Activated naive CD8-positive, alpha-beta T cell treated with anti-CD3 and anti-CD28 coated beads, Interleukin-2, amount 10 ng/mL, durations not matched to agents 7 days and 5 days (primary cell): ENCODE results near the gene LPA. TPM values are rescaled to one million over a fixed set of nuclear protein-coding genes. Genes with fewer than 3 reads are reported as not detected.

Experiments used
- ATAC-seq: fragments of 150-1000 bp; cut with Tn5 transposase; one replicate; pipeline ENCODE4 v1.10.0; 2021; ENCODE audit warnings: low read depth, moderate library complexity
- POLR2A ChIA-PET: fragments of 350-600 bp; sonication (Branson Sonifier 250); formaldehyde crosslinking; loops from one replicate; lab custom pipeline; 2021; ENCODE audit warnings: antibody characterized with exemption; lab: Charles Lee
- DNase-seq: peaks from one replicate; pipeline ENCODE4 v3.0.0; 2021
- H3K27ac Mint-ChIP-seq: one replicate; pipeline ENCODE4 v1.8.0; 2022; ENCODE audit warnings: mild to moderate bottlenecking, mixed read lengths
- H3K27me3 Mint-ChIP-seq: one replicate; pipeline ENCODE4 v1.8.0; 2022; ENCODE audit warnings: mild to moderate bottlenecking, moderate library complexity, mixed read lengths
- H3K36me3 Mint-ChIP-seq: one replicate; pipeline ENCODE4 v1.8.0; 2021; ENCODE audit warnings: mild to moderate bottlenecking, mixed read lengths
- H3K4me1 Mint-ChIP-seq: one replicate; pipeline ENCODE4 v1.8.0; 2021; ENCODE audit warnings: mixed read lengths
- H3K4me3 Mint-ChIP-seq: one replicate; pipeline ENCODE4 v1.8.0; 2022; ENCODE audit warnings: mild to moderate bottlenecking, moderate library complexity, mixed read lengths
- H3K9me3 Mint-ChIP-seq: one replicate; pipeline ENCODE4 v1.8.0; 2021; ENCODE audit warnings: mixed read lengths
- total RNA-seq, 2 experiments: library from RNA; stranded (reverse); gene quantifications; one replicate each; pipeline ENCODE4 v1.2.3, GENCODE V29; 2021

Gene LPA
- total RNA-seq, 2 experiments from 2014 or later: not detected

DNA sequence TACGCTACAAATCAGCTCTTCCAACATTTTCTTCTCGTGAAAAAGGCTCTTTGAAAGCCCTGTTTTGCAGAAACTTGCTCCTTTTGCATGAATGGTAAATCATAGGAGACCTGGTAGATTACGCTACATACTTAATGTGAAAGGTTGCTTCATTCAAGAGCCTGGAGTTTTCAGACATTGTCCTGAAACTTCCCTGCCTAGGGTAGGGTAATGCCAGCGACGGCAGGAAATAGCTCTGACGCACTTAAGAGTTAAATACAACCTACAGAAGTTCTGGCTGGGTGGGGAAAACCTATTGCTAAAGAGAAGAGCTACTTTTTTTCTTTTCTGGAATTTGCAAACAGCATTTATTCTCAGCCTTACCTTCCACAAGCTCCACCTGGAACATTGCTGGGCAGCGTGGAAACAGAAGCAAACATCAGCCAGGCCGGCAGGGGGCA, 144.5 kb downstream of the LPA start:
- Mint-ChIP-seq H3K27me3 (peaks cover 44% of the 10 kb centered on the region), H3K27ac (peak overlapping the region; percentile 90), H3K9me3 (no peaks in the 10 kb centered on the region), H3K4me3 (peak overlapping the region; percentile 93), H3K4me1 (peaks cover 16% of the 10 kb centered on the region), H3K36me3 (no peaks in the 10 kb centered on the region)
- POLR2A ChIA-PET: interaction anchor here (0.9 kb wide), 1 partner anchor 56 kb away, joined by 9 read pairs; no protein-coding TSS in a partner anchor
- ATAC-seq: peak; percentile 65
- DNase-seq: no peak

DNA sequence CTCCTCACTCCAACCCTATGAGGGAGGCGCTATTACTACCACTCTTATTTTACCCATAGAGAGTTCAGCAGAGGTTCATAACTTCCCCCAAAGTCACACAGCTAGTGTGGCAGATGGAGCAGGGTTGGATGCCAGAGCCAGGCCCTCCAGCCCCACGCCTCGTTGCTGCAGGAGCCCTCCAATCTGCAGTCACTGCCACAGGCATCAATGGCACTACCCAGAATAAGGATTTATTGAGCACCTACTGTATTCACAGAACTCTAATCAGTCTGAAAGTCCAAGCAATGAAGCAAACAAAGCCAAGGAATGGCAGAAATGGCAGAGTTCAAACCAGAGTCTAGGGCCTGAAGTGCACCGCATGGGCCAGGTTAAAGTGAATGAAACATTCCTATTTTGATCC, 144.9 kb downstream of the LPA start:
- H3K4me1 Mint-ChIP-seq: peaks cover 16% of the 10 kb centered on the region
- H3K27ac Mint-ChIP-seq: no peak overlapping the region
- H3K27me3 Mint-ChIP-seq: peaks cover 43% of the 10 kb centered on the region
- peak overlapping the region; percentile 93 for H3K4me3 Mint-ChIP-seq
- peaks cover 2% of the 10 kb centered on the region for H3K9me3 Mint-ChIP-seq
- no peak for DNase-seq
- no peak for ATAC-seq
- POLR2A ChIA-PET: interaction anchor here (0.9 kb wide), 1 partner anchor 55 kb away, joined by 9 read pairs; no protein-coding TSS in a partner anchor
- H3K36me3 Mint-ChIP-seq: no peaks in the 10 kb centered on the region

DNA sequence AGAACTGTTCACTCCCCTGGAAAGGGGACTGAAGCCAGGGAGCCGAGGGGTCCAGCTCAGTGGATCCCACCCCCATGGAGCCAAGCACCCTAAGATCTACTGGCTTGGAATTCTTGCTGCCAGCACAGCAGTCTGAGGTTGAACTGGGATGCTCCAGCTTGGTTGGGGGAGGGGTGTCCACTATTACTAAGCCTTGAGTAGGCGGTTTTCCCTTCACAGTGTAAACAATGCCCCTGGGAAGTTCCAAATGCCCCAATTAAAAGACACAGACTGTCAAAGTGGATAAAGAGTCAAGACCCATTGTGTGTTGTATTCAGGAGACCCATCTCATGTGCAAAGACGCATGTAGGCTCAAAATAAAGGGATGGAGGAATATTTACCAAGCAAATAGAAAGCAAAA, 150.2 kb downstream of the LPA start:
- H3K4me3 Mint-ChIP-seq: no peak overlapping the region
- peaks cover 2% of the 10 kb centered on the region for H3K9me3 Mint-ChIP-seq
- ATAC-seq: no peak
- POLR2A ChIA-PET: no interaction called here
- no peak for DNase-seq
- H3K27me3 Mint-ChIP-seq: peaks cover 53% of the 10 kb centered on the region
- H3K4me1 Mint-ChIP-seq: peaks cover 1% of the 10 kb centered on the region
- H3K36me3 Mint-ChIP-seq: no peaks in the 10 kb centered on the region
- H3K27ac Mint-ChIP-seq: no peak overlapping the region

- Mint-ChIP-seq H3K27me3 (peaks cover 33% of the 10 kb centered on the region), H3K27ac (no peak overlapping the region), H3K4me3 (no peak overlapping the region), H3K4me1 (peaks cover 3% of the 10 kb centered on the region), H3K9me3 (peaks cover 2% of the 10 kb centered on the region), H3K36me3 (no peaks in the 10 kb centered on the region)
- DNase-seq (no peak), ATAC-seq (no peak)
- POLR2A ChIA-PET: no interaction called here
These were observed 153.0 kb downstream of the LPA start for GRCh38 chr6:160510976-160511617.

- H3K9me3 Mint-ChIP-seq: peaks cover 2% of the 10 kb centered on the region
- H3K4me3 Mint-ChIP-seq: no peak overlapping the region
- no peak for DNase-seq
- no peak overlapping the region for H3K27ac Mint-ChIP-seq
- no peak for ATAC-seq
- H3K36me3 Mint-ChIP-seq: no peaks in the 10 kb centered on the region
- peaks cover 26% of the 10 kb centered on the region for H3K27me3 Mint-ChIP-seq
- POLR2A ChIA-PET: no interaction called here
- peaks cover 3% of the 10 kb centered on the region for H3K4me1 Mint-ChIP-seq
These were observed 153.9 kb downstream of the LPA start for GRCh38 chr6:160510199-160510598.

DNA sequence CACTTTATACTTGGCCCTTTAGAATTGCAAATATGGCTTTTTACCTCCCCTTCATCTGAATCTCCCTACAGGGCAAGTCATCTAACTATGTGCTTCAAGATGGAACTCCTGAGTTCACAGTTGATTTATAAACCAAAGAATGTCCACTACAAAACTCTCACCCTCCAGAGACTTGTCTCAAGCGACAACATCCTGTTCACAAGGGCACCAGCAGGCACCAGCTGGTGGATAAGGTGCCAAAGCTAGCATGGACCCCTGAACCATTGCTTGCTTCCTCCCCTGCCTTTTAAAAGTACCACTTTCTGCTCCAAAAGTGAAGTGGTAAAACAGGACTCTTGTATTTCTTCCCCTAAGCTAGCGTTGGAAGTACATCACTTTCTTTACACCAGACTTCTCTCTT, 154.5 kb downstream of the LPA start:
- Mint-ChIP-seq H3K27me3 (peaks cover 20% of the 10 kb centered on the region), H3K4me3 (no peak overlapping the region), H3K4me1 (peaks cover 3% of the 10 kb centered on the region), H3K9me3 (peaks cover 3% of the 10 kb centered on the region), H3K27ac (no peak overlapping the region), H3K36me3 (no peaks in the 10 kb centered on the region)
- DNase-seq (no peak), ATAC-seq (no peak)
- POLR2A ChIA-PET: no interaction called here

- POLR2A ChIA-PET: no interaction called here
- Mint-ChIP-seq H3K27ac (no peak overlapping the region), H3K4me1 (peaks cover 3% of the 10 kb centered on the region), H3K36me3 (no peaks in the 10 kb centered on the region), H3K27me3 (peaks cover 15% of the 10 kb centered on the region), H3K4me3 (no peak overlapping the region), H3K9me3 (peaks cover 5% of the 10 kb centered on the region)
- DNase-seq (no peak), ATAC-seq (no peak)
These were observed 155.5 kb downstream of the LPA start for GRCh38 chr6:160508599-160508998.

GRCh38 chr6:160507420-160507819, 156.7 kb downstream of the LPA start:
- H3K27ac Mint-ChIP-seq: no peak overlapping the region
- H3K36me3 Mint-ChIP-seq: no peaks in the 10 kb centered on the region
- H3K4me3 Mint-ChIP-seq: no peak overlapping the region
- DNase-seq (no peak), ATAC-seq (no peak)
- peaks cover 5% of the 10 kb centered on the region for H3K9me3 Mint-ChIP-seq
- POLR2A ChIA-PET: interaction anchor here (0.6 kb wide), 1 partner anchor 160 kb away, joined by 3 read pairs; no protein-coding TSS in a partner anchor
- H3K27me3 Mint-ChIP-seq: peaks cover 10% of the 10 kb centered on the region
- peaks cover 3% of the 10 kb centered on the region for H3K4me1 Mint-ChIP-seq

GRCh38 chr6:160505970-160506369, 158.1 kb downstream of the LPA start:
- ATAC-seq (no peak), DNase-seq (no peak)
- peaks cover 8% of the 10 kb centered on the region for H3K9me3 Mint-ChIP-seq
- POLR2A ChIA-PET: no interaction called here
- H3K27me3 Mint-ChIP-seq: peaks cover 10% of the 10 kb centered on the region
- H3K27ac Mint-ChIP-seq: no peak overlapping the region
- H3K4me3 Mint-ChIP-seq: no peak overlapping the region
- H3K4me1 Mint-ChIP-seq: peaks cover 5% of the 10 kb centered on the region
- H3K36me3 Mint-ChIP-seq: peaks cover 3% of the 10 kb centered on the region

- Mint-ChIP-seq H3K27me3 (peaks cover 4% of the 10 kb centered on the region), H3K9me3 (peaks cover 8% of the 10 kb centered on the region), H3K27ac (no peak overlapping the region), H3K4me1 (peaks cover 6% of the 10 kb centered on the region), H3K36me3 (peaks cover 22% of the 10 kb centered on the region), H3K4me3 (no peak overlapping the region)
- no peak for DNase-seq
- POLR2A ChIA-PET: no interaction called here
- ATAC-seq: no peak
These were observed 163.4 kb downstream of the LPA start for GRCh38 chr6:160500639-160501038.

- Mint-ChIP-seq H3K27ac (no peak overlapping the region), H3K9me3 (no peaks in the 10 kb centered on the region), H3K4me3 (no peak overlapping the region), H3K4me1 (no peaks in the 10 kb centered on the region), H3K27me3 (peaks cover 8% of the 10 kb centered on the region), H3K36me3 (peaks cover 22% of the 10 kb centered on the region)
- DNase-seq (no peak), ATAC-seq (no peak)
- POLR2A ChIA-PET: no interaction called here
These were observed 169.5 kb downstream of the LPA start for GRCh38 chr6:160494576-160494975.

DNA sequence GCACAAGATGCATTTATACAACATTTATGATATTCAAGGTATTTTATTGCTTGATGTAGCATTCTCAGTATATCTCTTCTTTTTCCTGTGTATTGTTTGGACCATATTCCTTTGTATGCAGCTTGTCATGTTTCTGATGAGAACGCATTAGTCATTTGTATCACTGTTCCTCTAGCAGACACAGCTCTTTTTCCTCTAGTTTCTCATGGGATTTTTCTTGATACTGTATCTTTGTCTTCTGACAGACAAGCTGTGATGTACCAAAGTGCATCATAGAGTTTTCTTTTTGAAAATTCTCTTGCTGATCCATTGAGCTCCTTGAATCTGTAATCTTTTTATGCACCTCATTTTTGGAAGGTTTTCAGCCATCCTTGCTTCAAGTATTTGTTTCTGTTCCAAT, 175.0 kb downstream of the LPA start:
- Mint-ChIP-seq H3K36me3 (peaks cover 19% of the 10 kb centered on the region), H3K4me1 (no peaks in the 10 kb centered on the region), H3K27ac (no peak overlapping the region), H3K4me3 (no peak overlapping the region), H3K9me3 (no peaks in the 10 kb centered on the region), H3K27me3 (peaks cover 2% of the 10 kb centered on the region)
- POLR2A ChIA-PET: no interaction called here
- ATAC-seq: no peak
- DNase-seq: no peak

GRCh38 chr6:160487116-160487515, 177.0 kb downstream of the LPA start:
- Mint-ChIP-seq H3K36me3 (peaks cover 29% of the 10 kb centered on the region), H3K4me1 (no peaks in the 10 kb centered on the region), H3K4me3 (no peak overlapping the region), H3K27me3 (peaks cover 2% of the 10 kb centered on the region), H3K9me3 (peaks cover 6% of the 10 kb centered on the region), H3K27ac (no peak overlapping the region)
- POLR2A ChIA-PET: no interaction called here
- ATAC-seq: no peak
- DNase-seq: no peak
